ENCODE results near the gene ZNF280D. TPM values are rescaled to one million over a fixed set of nuclear protein-coding genes. Genes with fewer than 3 reads are reported as not detected.

The ZNF280D gene
- total and polyA plus RNA-seq, 2 of the 13 experiments (the other 11 are each of a cell fraction or from before 2014, with no cell fraction given) = 7.1 to 11.9 TPM

DNA sequence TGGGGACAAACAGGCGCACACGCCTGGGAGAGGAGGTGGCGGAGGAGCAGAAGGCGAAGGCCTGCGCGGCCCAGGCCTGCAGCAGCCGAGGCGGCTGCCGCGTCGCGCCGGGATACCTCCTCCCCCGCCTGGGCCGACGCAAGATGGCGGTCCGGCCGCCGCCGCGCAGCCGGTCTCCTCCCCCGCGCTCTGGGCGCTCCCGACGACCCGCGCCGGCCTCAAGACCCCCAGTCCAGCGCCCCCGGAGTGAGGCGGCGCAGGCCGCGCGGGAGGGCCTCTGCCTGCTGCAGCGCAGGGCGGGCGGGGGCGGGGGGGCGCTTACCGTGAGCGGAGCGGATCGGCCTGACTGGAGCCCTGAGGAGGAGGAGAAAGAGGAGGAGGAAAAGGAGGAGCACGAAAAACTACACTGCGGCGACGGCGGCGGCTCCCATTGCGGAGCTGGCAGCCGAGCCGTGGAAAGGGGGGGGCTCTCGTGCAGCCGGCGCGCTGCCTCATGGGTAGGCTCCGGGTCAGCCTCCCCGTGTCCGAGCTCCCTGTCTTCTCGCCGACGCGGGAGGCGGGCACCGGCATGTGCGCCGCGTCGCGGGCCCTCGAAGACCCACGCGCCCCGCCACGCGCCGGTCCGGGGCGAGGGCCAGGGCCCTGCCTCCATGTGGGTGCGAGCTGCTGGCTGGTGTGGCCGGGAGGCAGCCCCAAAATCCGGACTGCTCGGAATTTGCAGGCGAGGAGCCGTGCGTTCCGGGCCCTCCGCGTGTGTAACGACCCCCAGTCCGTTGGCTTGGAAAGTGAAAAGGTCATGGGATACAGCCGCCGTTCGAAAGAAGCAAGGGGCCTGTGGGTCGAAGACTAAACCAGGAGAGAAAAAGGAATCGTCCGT is at the start of gene ZNF280D (continued):
- TF ChIP-seq SIX1 (CRISPR knock-in tag; IDR thresholded peaks at IDR 0.05; ENCODE audit: borderline replicate concordance) (no peak), CTCF (CRISPR knock-in tag; IDR thresholded peaks at IDR 0.05) (no peak), RXRB (CRISPR knock-in tag; IDR thresholded peaks at IDR 0.05; ENCODE audit: borderline replicate concordance) (0 out of 2 replicates have a peak, but pooled peaks have one; percentile 12), LBX2 (CRISPR knock-in tag; IDR thresholded peaks at IDR 0.05; ENCODE audit: borderline replicate concordance) (peak; percentile 89; the same call in 1 of the 2 replicates), GATAD1 (CRISPR knock-in tag; IDR thresholded peaks at IDR 0.05) (no peak), SRSF9 (IDR thresholded peaks at IDR 0.05; ENCODE audit: borderline replicate concordance, insufficient read depth, low read depth, low read length, poor library complexity, severe bottlenecking) (no peak), POLR2A (IDR thresholded peaks at IDR 0.05; ENCODE audit: insufficient read depth in 1 of 2, low read depth in 2 of 2, low read length in 2 of 2) (peak; percentile 20 to 61; a peak in 3 of 4 replicates), CCDC6 (CRISPR knock-in tag; IDR thresholded peaks at IDR 0.05) (peak; percentile 96; the same call in 1 of the 2 replicates), REL (CRISPR knock-in tag; conservative IDR thresholded peaks at IDR 0.05) (peak; percentile 80), ZNF496 (CRISPR knock-in tag; IDR thresholded peaks at IDR 0.05; ENCODE audit: insufficient replicate concordance) (no peak), ZNF709 (CRISPR knock-in tag; IDR thresholded peaks at IDR 0.05) (peak; percentile 66; the same call in 1 of the 2 replicates), ZNF329 (CRISPR knock-in tag; IDR thresholded peaks at IDR 0.05; ENCODE audit: low read depth) (0 out of 2 replicates have a peak, but pooled peaks have one; percentile 15), XRCC5 (optimal IDR thresholded peaks at IDR 0.05; ENCODE audit: low read length) (no peak), JDP2 (CRISPR knock-in tag; IDR thresholded peaks at IDR 0.05; ENCODE audit: borderline replicate concordance) (0 out of 2 replicates have a peak, but pooled peaks have one; percentile 34), EP300 (IDR thresholded peaks at IDR 0.05; ENCODE audit: low read depth in 2 of 2, low read length in 2 of 2) (no peak), EP300 (CRISPR knock-in tag; IDR thresholded peaks at IDR 0.05; ENCODE audit: borderline replicate concordance) (0 out of 2 replicates have a peak, but pooled peaks have one; percentile 43), ZBTB4 (CRISPR knock-in tag; IDR thresholded peaks at IDR 0.05; ENCODE audit: borderline replicate concordance) (peak; percentile 16; the same call in 1 of the 2 replicates)
- TF ChIP-seq, protein P1, sequence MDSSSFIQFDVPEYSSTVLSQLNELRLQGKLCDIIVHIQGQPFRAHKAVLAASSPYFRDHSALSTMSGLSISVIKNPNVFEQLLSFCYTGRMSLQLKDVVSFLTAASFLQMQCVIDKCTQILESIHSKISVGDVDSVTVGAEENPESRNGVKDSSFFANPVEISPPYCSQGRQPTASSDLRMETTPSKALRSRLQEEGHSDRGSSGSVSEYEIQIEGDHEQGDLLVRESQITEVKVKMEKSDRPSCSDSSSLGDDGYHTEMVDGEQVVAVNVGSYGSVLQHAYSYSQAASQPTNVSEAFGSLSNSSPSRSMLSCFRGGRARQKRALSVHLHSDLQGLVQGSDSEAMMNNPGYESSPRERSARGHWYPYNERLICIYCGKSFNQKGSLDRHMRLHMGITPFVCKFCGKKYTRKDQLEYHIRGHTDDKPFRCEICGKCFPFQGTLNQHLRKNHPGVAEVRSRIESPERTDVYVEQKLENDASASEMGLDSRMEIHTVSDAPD (CRISPR knock-in tag; IDR thresholded peaks at IDR 0.05) = no peak
- TF ChIP-seq, protein P2, sequence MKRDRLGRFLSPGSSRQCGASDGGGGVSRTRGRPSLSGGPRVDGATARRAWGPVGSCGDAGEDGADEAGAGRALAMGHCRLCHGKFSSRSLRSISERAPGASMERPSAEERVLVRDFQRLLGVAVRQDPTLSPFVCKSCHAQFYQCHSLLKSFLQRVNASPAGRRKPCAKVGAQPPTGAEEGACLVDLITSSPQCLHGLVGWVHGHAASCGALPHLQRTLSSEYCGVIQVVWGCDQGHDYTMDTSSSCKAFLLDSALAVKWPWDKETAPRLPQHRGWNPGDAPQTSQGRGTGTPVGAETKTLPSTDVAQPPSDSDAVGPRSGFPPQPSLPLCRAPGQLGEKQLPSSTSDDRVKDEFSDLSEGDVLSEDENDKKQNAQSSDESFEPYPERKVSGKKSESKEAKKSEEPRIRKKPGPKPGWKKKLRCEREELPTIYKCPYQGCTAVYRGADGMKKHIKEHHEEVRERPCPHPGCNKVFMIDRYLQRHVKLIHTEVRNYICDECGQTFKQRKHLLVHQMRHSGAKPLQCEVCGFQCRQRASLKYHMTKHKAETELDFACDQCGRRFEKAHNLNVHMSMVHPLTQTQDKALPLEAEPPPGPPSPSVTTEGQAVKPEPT (CRISPR knock-in tag; IDR thresholded peaks at IDR 0.05; ENCODE audit: low read depth) = no peak
